Raji (cell line): ENCODE measurements around the gene DGKQ.

Experiments
- POLR2A ChIP-seq: IDR thresholded peaks from 2 replicates; pipeline ENCODE4 v1.6.1; 2011; ENCODE audit warnings: low read depth, low read length, control low read depth; ENCODE audit not compliant: insufficient read depth

Gene DGKQ

GRCh38 chr4:991451-992296 lies 18.3 kb upstream of the DGKQ start:
- no peak for TF ChIP-seq POLR2A

- TF ChIP-seq POLR2A, result no peak
Measured at GRCh38 chr4:990746-991367, 17.5 kb upstream of the DGKQ start.

- no peak for TF ChIP-seq POLR2A
Measured at GRCh38 chr4:989722-990471, 16.5 kb upstream of the DGKQ start.

- no peak for TF ChIP-seq POLR2A
Measured at GRCh38 chr4:988726-989721, 15.7 kb upstream of the DGKQ start.

- TF ChIP-seq POLR2A, result no peak
Measured at GRCh38 chr4:987624-988513, 14.5 kb upstream of the DGKQ start.

GRCh38 chr4:986879-987623 lies 13.7 kb upstream of the DGKQ start, which contains the start of gene IDUA:
Gene IDUA, plus strand, starts transcription at chr4:987044. Its CDS starts 41 bp downstream, at chr4:987085.
- TF ChIP-seq POLR2A, result no peak

- no peak for TF ChIP-seq POLR2A
Measured at GRCh38 chr4:986428-986878, 13.1 kb upstream of the DGKQ start.

GRCh38 chr4:985123-985830 lies 11.9 kb upstream of the DGKQ start:
- no peak for TF ChIP-seq POLR2A

GRCh38 chr4:984336-985054 lies 11.1 kb upstream of the DGKQ start:
- TF ChIP-seq POLR2A, result no peak

GRCh38 chr4:982814-983213 lies 9.4 kb upstream of the DGKQ start:
- TF ChIP-seq POLR2A, result no peak

- TF ChIP-seq POLR2A, result no peak
Measured at GRCh38 chr4:982291-982690, 8.9 kb upstream of the DGKQ start.

GRCh38 chr4:978957-979701 lies 5.8 kb upstream of the DGKQ start:
- no peak for TF ChIP-seq POLR2A
